ENCODE measurements around the gene GLYR1. TPM values are rescaled to one million over a fixed set of nuclear protein-coding genes. Genes with fewer than 3 reads are reported as not detected.

Gene GLYR1
- total and polyA plus RNA-seq, 2 donors (not counting 3 experiments of a cell fraction or from before 2014, with no cell fraction given), result 47.9 to 107 TPM

DNA sequence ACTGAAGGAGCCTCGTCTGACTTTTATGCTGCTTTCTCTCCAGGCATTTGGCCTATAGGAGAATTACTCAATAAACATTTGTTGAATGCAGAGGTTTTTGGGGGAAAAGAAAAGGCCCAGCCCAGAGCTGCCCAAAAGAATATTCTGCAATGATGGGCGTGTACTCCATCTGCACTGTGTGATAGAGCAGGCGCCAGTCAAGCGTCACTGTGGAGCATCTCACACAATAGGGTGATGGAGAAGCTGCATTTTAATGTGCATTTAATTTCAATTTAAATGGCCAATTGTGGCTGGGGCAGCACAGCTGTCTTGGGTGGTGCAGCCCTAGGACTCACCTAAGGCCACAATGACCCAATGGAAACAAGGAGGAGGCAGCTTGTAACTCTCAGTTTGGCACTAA, 20.6 kb downstream of the GLYR1 start:
- Histone ChIP-seq H2AFZ (ENCODE audit: low read depth, low read length) (no peak overlapping the region), H3K9ac (replicated peaks; ENCODE audit: extremely low read depth, insufficient read depth, low read length) (no peak overlapping the region), H4K20me1 (replicated peaks; ENCODE audit: control insufficient read depth, extremely low read depth, insufficient read depth, low read length) (no peaks in the 10 kb centered on the region), H3K4me3 (replicated peaks in 1 of 3; ENCODE audit: insufficient read depth in 1 of 3, low read depth in 1 of 3, low read length in 3 of 3) (no peak overlapping the region), H3K4me2 (ENCODE audit: insufficient read depth, low read length) (no peak overlapping the region), H3K27me3 (ENCODE audit: control insufficient read depth in 2 of 2, insufficient read depth in 2 of 2, low read length in 2 of 2) (no peaks in the 10 kb centered on the region), H3K36me3 (ENCODE audit: control insufficient read depth in 2 of 2, extremely low read depth in 1 of 2, insufficient read depth in 2 of 2, low read length in 2 of 2) (peaks cover 31 to 60% of the 10 kb centered on the region in 2 experiments), H3K9me3 (replicated peaks; ENCODE audit: control insufficient read depth, insufficient read depth, low read length) (no peaks in the 10 kb centered on the region), H3K27ac (ENCODE audit: insufficient read depth, low read depth, low read length) (no peak overlapping the region), H3K79me2 (ENCODE audit: control insufficient read depth, insufficient read depth, low read length) (no peaks in the 10 kb centered on the region), H3K9me1 (replicated peaks; ENCODE audit: control insufficient read depth, extremely low read depth, insufficient read depth, low read length) (no peaks in the 10 kb centered on the region), H3K4me1 (ENCODE audit: control insufficient read depth, extremely low read depth, insufficient read depth, low read length) (no peaks in the 10 kb centered on the region)
- dilution Hi-C loops (cut with MboI; ENCODE audit: extremely low pct_ligation_motif_present, low sequenced_read_pairs) (no loop called here), intact Hi-C loops (cut with micrococcal nuclease) (no loop called here)
- FAIRE-seq, result no peak
- DNase-seq (ENCODE audit: low read depth, low spot score), result no peak
- TF ChIP-seq JUN (IDR thresholded peaks at IDR 0.05; ENCODE audit: borderline replicate concordance, insufficient read depth, insufficient read length, low read depth) (no peak), FOS (IDR thresholded peaks at IDR 0.05; ENCODE audit: borderline replicate concordance, insufficient read depth, low read length) (no peak), EZH2 (IDR thresholded peaks at IDR 0.05; ENCODE audit: borderline replicate concordance, low read depth, low read length, severe bottlenecking) (no peak), MAX (IDR thresholded peaks at IDR 0.05; ENCODE audit: insufficient read depth, insufficient read length) (no peak), POLR2A (IDR thresholded peaks at IDR 0.05; ENCODE audit: low read depth, low read length) (no peak), MYC (IDR thresholded peaks at IDR 0.05; ENCODE audit: low read depth, low read length) (no peak), POLR2AphosphoS5 (IDR thresholded peaks at IDR 0.05; ENCODE audit: insufficient read depth, low read depth, low read length) (no peak), GATA2 (IDR thresholded peaks at IDR 0.05; ENCODE audit: insufficient read depth, insufficient read length, low read depth, low read length) (no peak), CTCF (IDR thresholded peaks at IDR 0.05; ENCODE audit: extremely low read depth in 1 of 2, insufficient read depth in 1 of 2, low read depth in 1 of 2, low read length in 2 of 2) (no peak)
- ChIA-PET POLR2A (no interaction called here), CTCF (interaction anchor here (0.9 kb wide), 1 partner anchor 12 kb away, joined by 3 read pairs; no protein-coding TSS in a partner anchor)
- BruUV-seq (replicated peaks), result no TSS peak

All from endothelial cell of umbilical vein (primary cell).